Neural cell (in vitro differentiated cells): ENCODE results near the gene ZNF467.

Experiments used
- CTCF ChIP-seq: fragments of 450-650 bp; IDR thresholded peaks from 2 replicates; pipeline ENCODE4 v1.5.1; 2014; ENCODE audit warnings: antibody characterized with exemption, mild to moderate bottlenecking, moderate library complexity; ENCODE audit not compliant: poor library complexity, severe bottlenecking
- EP300 ChIP-seq: fragments of 450-650 bp; conservative IDR thresholded peaks from 2 replicates; pipeline ENCODE4 v1.6.1; 2014; ENCODE audit warnings: antibody characterized with exemption, mild to moderate bottlenecking, moderate library complexity; ENCODE audit not compliant: poor library complexity, severe bottlenecking
- EZH2 ChIP-seq: fragments of 200-600, 300-800 bp; shearing (Covaris generic), sonication (generic); IDR thresholded peaks from 2 replicates; pipeline ENCODE4 v1.6.1; 2014; ENCODE audit warnings: antibody characterized with exemption, low read length, borderline replicate concordance, mild to moderate bottlenecking; ENCODE audit not compliant: insufficient read depth, poor library complexity, severe bottlenecking
- MXI1 ChIP-seq: fragments of 450-650 bp; conservative IDR thresholded peaks from 2 replicates; pipeline ENCODE4 v1.6.1; 2014; ENCODE audit warnings: antibody characterized with exemption, mild to moderate bottlenecking; ENCODE audit not compliant: poor library complexity, severe bottlenecking
- POLR2AphosphoS5 ChIP-seq: IDR thresholded peaks from 2 replicates; pipeline ENCODE4 v1.6.1; 2012
- REST ChIP-seq: IDR thresholded peaks from 2 replicates; pipeline ENCODE4 v1.6.1; 2012; ENCODE audit warnings: borderline replicate concordance
- TAF1 ChIP-seq: IDR thresholded peaks from 2 replicates; pipeline ENCODE4 v1.6.1; 2012; ENCODE audit warnings: low read depth

GRCh38 chr7:149723795-149724495, 49.4 kb downstream of the ZNF467 start:
- no peak for TF ChIP-seq EZH2
- TF ChIP-seq POLR2AphosphoS5, result no peak
- TF ChIP-seq CTCF, result no peak
- no peak for TF ChIP-seq EP300
- no peak for TF ChIP-seq TAF1
- no peak for TF ChIP-seq REST
- no peak for TF ChIP-seq MXI1
